Measurements from ENCODE around the gene MIPEP.
A peak's percentile ranks its signal among the peaks of the same experiment; 100 is the strongest.

Gene MIPEP

DNA sequence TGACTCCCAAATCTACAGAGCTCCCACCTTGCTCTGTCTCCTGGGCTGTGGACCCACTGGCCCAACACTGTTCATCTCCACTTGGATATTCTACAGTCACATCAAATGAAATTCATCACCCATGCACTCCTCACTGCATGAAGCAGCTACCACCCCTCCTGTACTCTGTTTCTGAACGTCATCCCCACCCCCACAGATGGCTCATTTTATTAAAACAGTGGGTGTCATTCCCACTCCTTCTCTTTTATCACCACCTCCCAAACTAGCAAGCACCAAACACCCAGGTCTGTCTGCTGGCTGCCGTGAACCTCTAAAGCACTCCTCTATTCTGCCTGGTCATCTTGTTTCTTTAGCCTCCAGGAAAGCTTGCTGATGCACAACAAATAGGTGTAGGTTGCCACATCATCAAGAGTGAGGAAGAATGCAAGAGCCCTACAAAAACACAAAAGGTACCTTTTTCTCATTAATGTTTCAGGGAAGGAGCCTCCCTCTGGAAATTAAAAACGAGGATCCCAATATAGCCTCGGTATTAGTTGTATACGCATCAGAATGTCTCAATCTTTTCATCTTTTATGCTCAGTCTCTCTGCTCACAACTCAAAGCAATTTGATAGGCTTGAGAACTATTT, 91.8 kb downstream of the MIPEP start:
- FAIRE-seq, result no peak
- no peak for TF ChIP-seq CTCF (IDR thresholded peaks at IDR 0.05; ENCODE audit: insufficient read depth, missing control alignments)
- no peak for DNase-seq (ENCODE audit: insufficient read length, low spot score)

- TF ChIP-seq CTCF (IDR thresholded peaks at IDR 0.05; ENCODE audit: insufficient read depth, missing control alignments), result no peak
- DNase-seq (ENCODE audit: insufficient read length, low spot score) (no peak), FAIRE-seq (peak; percentile 90)
These were observed 92.6 kb downstream of the MIPEP start for GRCh38 chr13:23796551-23796950.

GRCh38 chr13:23794267-23795161, 94.7 kb downstream of the MIPEP start:
- TF ChIP-seq CTCF (IDR thresholded peaks at IDR 0.05; ENCODE audit: insufficient read depth, missing control alignments), result no peak
- FAIRE-seq, result no peak
- no peak for DNase-seq (ENCODE audit: insufficient read length, low spot score)

DNA sequence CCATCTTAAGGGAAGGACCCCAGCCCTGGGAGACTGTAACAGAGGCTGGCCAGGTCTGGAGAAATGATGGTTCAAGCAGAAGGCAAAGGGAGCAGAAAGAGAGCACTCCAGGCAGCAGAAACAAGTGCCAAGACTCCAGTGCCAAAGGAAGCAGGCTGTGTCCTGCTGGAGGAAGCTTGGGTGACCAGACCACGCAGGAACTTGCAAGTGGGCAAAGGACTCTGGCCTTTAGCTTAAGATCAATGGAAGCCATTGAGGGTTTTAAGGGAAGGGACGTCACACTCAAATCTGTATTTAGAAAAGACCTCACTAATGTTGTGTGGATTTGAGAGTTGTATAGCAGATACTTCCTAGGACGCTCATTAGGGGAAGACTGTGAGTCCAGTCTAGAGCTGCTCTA, 95.5 kb downstream of the MIPEP start:
- no peak for DNase-seq (ENCODE audit: insufficient read length, low spot score)
- no peak for FAIRE-seq
- no peak for TF ChIP-seq CTCF (IDR thresholded peaks at IDR 0.05; ENCODE audit: insufficient read depth, missing control alignments)

DNA sequence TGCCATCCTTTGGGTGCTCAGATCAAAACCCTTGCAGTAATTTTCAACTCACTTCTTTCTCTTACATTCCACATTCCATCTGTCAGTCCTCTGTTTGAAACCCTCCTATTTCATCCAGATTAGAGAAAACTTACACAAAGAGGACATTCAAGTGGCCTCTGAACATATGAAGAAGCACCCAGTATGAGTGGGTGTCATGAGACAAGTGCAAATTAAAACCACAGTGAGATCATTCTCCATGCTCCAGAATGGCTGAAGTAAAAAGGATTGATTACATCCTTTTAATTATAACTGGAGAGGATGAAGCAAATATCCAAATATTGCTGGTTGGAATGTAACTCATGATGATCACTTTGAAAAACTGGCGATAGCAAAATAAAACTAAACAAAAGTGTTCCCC, 96.5 kb downstream of the MIPEP start:
- DNase-seq (ENCODE audit: insufficient read length, low spot score) (no peak), FAIRE-seq (no peak)
- TF ChIP-seq CTCF (IDR thresholded peaks at IDR 0.05; ENCODE audit: insufficient read depth, missing control alignments), result no peak

DNA sequence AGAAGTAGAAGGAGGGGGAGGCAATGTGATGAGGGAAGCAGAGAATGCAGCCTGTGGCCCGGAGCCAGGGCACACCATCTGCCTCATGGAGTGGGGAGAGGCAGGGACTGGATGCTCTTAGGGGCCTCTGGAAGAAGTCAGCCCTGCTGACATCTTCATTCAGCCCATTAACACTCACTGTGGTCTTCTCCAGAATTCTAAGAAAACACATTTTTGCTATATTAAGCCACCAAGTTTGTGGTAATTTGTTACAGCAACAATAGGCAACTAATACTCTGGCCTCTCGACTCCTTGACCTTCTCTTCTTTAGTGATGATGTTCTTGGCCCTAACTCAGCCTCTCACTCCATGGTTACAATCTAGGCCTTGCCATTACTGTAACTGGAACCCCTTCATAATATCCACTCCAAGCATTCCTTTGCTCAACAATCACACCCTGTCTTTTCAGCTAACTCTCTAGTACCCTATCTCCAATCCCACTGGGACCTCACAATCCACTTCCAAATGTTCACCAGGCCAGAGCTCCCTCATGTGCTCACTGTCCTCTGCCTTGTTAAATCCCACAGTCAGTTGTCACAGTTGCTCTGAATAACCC, 98.5 kb downstream of the MIPEP start:
- no peak for FAIRE-seq
- DNase-seq (ENCODE audit: insufficient read length, low spot score), result no peak

More for the DNA sequence above, 98.5 kb downstream of the MIPEP start:
- no peak for TF ChIP-seq CTCF (IDR thresholded peaks at IDR 0.05; ENCODE audit: insufficient read depth, missing control alignments)
